Measurements from ENCODE around the gene GOSR2.

GRCh38 chr17:46873941-46874645, 48.9 kb upstream of the GOSR2 start:
- no peak for TF ChIP-seq YY1 (IDR thresholded peaks at IDR 0.05; ENCODE audit: insufficient read depth, insufficient read length)
- TF ChIP-seq SUZ12 (IDR thresholded peaks at IDR 0.05; ENCODE audit: extremely low read depth, insufficient read depth, insufficient read length), result no peak
